ENCODE data around the gene MACROD1. TPM values are rescaled to one million over a fixed set of nuclear protein-coding genes. Genes with fewer than 3 reads are reported as not detected.

MACROD1 gene
- total and polyA plus RNA-seq, 9 of the 15 experiments (the other 6 are each of a cell fraction or from before 2014, with no cell fraction given): 1.1 to 60.0 (median 26.4) TPM

DNA sequence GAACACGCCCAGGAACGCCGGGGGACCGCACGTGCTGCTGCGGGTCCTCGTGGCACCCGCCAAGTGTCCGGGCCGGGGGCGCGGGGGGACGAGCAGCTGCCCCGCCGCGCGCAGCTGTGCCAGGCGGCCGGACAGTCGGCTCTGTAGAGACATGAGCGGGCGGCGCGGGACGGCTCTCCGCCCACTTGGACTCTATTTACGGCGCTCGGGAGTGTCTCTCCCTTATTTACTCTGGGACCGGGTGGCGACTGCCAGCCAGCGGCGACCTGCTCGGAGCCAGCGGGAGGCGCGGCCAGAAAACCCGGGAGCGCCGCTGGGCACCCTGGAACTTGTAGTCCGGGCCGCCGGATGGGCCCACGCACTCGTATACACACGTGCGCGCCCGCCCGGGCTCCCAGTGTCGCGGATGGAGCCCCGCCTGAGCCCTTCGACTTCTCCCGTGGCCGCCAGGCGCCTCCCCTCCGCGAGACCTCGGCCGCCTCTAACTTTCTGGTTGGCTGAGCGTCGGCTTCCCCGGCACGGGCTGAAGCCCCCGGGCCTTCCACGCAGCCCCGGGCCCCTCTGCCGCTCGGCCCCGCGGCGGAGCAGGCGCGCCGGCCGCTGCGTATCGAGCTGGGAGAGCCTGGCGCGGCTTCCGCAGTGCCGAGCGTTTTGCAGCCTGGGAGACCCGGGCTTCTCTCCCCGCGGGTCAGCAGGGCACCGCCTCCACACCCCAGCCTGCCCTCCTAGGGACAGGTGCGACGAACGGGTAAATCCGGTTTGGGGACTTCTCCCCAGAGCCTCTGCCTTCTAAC is at the start of gene MACROD1 (continued):
- TF ChIP-seq, protein P1, sequence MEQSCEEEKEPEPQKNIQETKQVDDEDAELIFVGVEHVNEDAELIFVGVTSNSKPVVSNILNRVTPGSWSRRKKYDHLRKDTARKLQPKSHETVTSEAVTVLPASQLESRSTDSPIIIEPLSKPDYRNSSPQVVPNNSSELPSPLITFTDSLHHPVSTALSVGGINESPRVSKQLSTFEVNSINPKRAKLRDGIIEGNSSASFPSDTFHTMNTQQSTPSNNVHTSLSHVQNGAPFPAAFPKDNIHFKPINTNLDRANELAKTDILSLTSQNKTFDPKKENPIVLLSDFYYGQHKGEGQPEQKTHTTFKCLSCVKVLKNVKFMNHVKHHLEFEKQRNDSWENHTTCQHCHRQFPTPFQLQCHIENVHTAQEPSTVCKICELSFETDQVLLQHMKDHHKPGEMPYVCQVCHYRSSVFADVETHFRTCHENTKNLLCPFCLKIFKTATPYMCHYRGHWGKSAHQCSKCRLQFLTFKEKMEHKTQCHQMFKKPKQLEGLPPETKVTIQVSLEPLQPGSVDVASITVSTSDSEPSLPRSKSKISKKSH (CRISPR knock-in tag; IDR thresholded peaks at IDR 0.05): no peak
- TF ChIP-seq, protein P2, sequence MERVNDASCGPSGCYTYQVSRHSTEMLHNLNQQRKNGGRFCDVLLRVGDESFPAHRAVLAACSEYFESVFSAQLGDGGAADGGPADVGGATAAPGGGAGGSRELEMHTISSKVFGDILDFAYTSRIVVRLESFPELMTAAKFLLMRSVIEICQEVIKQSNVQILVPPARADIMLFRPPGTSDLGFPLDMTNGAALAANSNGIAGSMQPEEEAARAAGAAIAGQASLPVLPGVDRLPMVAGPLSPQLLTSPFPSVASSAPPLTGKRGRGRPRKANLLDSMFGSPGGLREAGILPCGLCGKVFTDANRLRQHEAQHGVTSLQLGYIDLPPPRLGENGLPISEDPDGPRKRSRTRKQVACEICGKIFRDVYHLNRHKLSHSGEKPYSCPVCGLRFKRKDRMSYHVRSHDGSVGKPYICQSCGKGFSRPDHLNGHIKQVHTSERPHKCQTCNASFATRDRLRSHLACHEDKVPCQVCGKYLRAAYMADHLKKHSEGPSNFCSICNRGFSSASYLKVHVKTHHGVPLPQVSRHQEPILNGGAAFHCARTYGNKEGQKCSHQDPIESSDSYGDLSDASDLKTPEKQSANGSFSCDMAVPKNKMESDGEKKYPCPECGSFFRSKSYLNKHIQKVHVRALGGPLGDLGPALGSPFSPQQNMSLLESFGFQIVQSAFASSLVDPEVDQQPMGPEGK (CRISPR knock-in tag; IDR thresholded peaks at IDR 0.05; ENCODE audit: borderline replicate concordance): no peak

DNA sequence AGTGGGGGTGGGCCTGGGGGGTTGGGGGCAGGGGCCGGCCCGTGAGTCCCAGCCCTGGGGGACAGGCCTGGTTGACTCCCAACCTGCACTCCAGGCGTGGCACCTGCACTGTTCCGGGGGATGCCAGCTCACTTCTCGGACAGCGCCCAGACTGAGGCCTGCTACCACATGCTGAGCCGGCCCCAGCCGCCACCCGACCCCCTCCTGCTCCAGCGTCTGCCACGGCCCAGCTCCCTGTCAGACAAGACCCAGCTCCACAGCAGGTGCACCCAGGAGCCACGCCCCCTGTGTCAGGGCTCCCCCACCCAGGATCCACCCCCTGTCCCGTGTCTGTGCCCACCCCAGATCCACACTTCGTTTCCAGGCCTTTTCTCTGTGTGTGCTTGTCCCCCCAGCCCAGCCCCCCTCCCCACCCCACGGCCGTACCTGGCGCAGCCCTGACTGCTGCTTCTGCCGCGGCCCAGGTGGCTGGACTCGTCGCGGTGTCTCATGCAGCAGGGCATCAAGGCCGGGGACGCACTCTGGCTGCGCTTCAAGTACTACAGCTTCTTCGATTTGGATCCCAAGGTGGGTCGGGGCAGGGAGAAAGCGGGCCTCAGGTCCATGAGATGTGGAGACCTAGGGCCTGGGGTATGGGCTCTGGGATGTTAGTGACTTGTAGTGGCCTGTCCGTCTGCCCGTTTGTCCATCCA is 45.4 kb upstream of the MACROD1 start:
- WGBS (ENCODE audit: insufficient coverage, low coverage, missing lambda C conversion rate): 95% methylated on average over 16 of the region's 30 CpGs
- no peak overlapping the region for H2AFZ ChIP-seq (ENCODE audit: low read depth, low read length)
- peaks cover 11 to 41% of the 10 kb centered on the region in 2 experiments for H3K4me1 ChIP-seq (replicated peaks in 1 of 2; ENCODE audit: control insufficient read depth in 2 of 2, insufficient read depth in 2 of 2, low read length in 2 of 2)
- peaks cover 39% of the 10 kb centered on the region for H3K79me2 ChIP-seq (ENCODE audit: control insufficient read depth, insufficient read depth, low read length)
- no peaks in the 10 kb centered on the region for H3K27me3 ChIP-seq (ENCODE audit: control insufficient read depth in 2 of 2, insufficient read depth in 2 of 2, low read length in 2 of 2)
- peaks cover 84% of the 10 kb centered on the region; the same call in 2 of the 3 replicates for H3K36me3 ChIP-seq (ENCODE audit: control insufficient read depth, insufficient read depth, low read length)
- H3K9me1 ChIP-seq (ENCODE audit: control insufficient read depth, insufficient read depth, low read length): peaks cover 8% of the 10 kb centered on the region
- ChIA-PET POLR2A (interaction anchor here (0.6 to 7.8 kb wide), 3 partner anchors 14 to 39 kb away, joined by 3 to 77 read pairs (median 4); partner anchors contain the start of genes NUDT22 and TRPT1), CTCF (ENCODE audit: low intra/inter-chr PET ratio) (no interaction called here)
- FAIRE-seq (no peak), ATAC-seq (no peak), DNase-seq (ENCODE audit: extremely low read depth in 1 of 4, low spot score in 3 of 4) (no peak)
- no peak overlapping the region for H3K4me2 ChIP-seq (ENCODE audit: insufficient read depth, low read length)
- intact Hi-C loops (cut with micrococcal nuclease): no loop called here
- in situ Hi-C loops (cut with MboI): no loop called here
- no peak overlapping the region for H3K27ac ChIP-seq (ENCODE audit: extremely low read depth, low read depth, low read length)
- peak overlapping the region in 1 of 2 experiments; percentile 43; a peak in 1 of 4 replicates for H3K9ac ChIP-seq (ENCODE audit: insufficient read depth in 1 of 2, low read depth in 2 of 2, low read length in 2 of 2)
- H3K9me3 ChIP-seq (replicated peaks; ENCODE audit: control insufficient read depth, insufficient read depth, low read depth, low read length): no peaks in the 10 kb centered on the region
- no peaks in the 10 kb centered on the region for H4K20me1 ChIP-seq (replicated peaks; ENCODE audit: control insufficient read depth, insufficient read depth, low read length)
- no TSS peak for BruUV-seq (replicated peaks)
- TF ChIP-seq, protein P3, sequence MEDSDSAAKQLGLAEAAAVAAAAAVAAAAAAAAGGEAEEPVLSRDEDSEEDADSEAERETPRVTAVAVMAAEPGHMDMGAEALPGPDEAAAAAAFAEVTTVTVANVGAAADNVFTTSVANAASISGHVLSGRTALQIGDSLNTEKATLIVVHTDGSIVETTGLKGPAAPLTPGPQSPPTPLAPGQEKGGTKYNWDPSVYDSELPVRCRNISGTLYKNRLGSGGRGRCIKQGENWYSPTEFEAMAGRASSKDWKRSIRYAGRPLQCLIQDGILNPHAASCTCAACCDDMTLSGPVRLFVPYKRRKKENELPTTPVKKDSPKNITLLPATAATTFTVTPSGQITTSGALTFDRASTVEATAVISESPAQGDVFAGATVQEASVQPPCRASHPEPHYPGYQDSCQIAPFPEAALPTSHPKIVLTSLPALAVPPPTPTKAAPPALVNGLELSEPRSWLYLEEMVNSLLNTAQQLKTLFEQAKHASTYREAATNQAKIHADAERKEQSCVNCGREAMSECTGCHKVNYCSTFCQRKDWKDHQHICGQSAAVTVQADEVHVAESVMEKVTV (CRISPR knock-in tag; IDR thresholded peaks at IDR 0.05): no peak
- TF ChIP-seq HDAC2 (IDR thresholded peaks at IDR 0.05) (no peak), RBFOX2 (IDR thresholded peaks at IDR 0.05; ENCODE audit: low read depth, low read length) (0 out of 2 replicates have a peak, but pooled peaks have one; percentile 45), HDAC3 (IDR thresholded peaks at IDR 0.05; ENCODE audit: borderline replicate concordance, partially characterized antibody) (no peak), MBD2 (IDR thresholded peaks at IDR 0.05; ENCODE audit: borderline replicate concordance, low read depth) (no peak), ZNF444 (CRISPR knock-in tag; IDR thresholded peaks at IDR 0.05) (no peak), SRF (CRISPR knock-in tag; IDR thresholded peaks at IDR 0.05) (no peak), PTRF (tag; IDR thresholded peaks at IDR 0.05) (no peak), POLR2G (IDR thresholded peaks at IDR 0.05; ENCODE audit: low read depth, low read length) (0 out of 2 replicates have a peak, but pooled peaks have one; percentile 11)
- no peak overlapping the region for H3K4me3 ChIP-seq
